GM12873 (cell line): ENCODE measurements around the gene NR3C2.

Experiments
- TF ChIP-seq, protein P1 (sequence below): IDR thresholded peaks from 2 replicates; pipeline ENCODE4 v1.5.1; 2012; ENCODE audit warnings: low read depth, mild to moderate bottlenecking, moderate library complexity, low read length, control low read depth; ENCODE audit not compliant: insufficient read depth; ENCODE audit errors: missing control alignments

The NR3C2 gene

DNA sequence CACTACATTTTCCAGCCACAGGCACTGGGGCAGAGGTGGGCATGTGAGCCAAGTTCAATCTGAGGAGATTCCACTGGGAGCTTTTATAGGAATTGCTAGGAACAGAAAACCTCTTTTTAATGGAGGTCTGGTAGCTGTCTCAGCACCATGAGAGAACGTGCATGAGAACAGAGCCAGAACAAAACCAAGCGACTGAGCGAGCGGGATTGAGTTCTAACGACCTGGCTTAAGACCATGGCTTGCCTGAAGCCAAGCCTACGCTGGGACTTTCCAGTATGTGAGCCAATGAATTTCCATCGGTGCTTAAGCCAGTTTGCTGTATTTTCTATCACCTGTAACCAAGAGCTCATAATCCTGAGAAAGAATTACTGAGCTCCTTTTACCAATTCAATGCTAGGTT lies 183.7 kb downstream of the NR3C2 start:
- TF ChIP-seq, protein P1, sequence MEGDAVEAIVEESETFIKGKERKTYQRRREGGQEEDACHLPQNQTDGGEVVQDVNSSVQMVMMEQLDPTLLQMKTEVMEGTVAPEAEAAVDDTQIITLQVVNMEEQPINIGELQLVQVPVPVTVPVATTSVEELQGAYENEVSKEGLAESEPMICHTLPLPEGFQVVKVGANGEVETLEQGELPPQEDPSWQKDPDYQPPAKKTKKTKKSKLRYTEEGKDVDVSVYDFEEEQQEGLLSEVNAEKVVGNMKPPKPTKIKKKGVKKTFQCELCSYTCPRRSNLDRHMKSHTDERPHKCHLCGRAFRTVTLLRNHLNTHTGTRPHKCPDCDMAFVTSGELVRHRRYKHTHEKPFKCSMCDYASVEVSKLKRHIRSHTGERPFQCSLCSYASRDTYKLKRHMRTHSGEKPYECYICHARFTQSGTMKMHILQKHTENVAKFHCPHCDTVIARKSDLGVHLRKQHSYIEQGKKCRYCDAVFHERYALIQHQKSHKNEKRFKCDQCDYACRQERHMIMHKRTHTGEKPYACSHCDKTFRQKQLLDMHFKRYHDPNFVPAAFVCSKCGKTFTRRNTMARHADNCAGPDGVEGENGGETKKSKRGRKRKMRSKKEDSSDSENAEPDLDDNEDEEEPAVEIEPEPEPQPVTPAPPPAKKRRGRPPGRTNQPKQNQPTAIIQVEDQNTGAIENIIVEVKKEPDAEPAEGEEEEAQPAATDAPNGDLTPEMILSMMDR, result no peak

DNA sequence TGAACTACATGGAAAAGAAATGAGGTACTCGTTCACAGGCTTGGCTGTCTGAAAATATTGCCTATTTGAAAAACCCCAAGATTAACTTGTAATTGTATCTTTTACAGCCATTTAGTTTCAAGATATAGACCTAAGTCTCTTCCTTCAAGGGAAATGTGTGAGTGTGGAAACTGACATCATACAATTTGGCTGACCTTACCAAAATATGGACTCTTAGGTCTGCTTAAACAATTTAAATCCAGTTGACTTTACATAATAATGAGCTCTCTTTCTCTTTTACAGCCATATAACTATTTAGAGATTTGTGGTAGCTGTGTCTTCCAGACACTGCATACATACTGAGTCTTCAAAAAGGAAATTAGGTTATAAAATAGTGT lies 186.9 kb downstream of the NR3C2 start:
- TF ChIP-seq, protein P1, result no peak

GRCh38 chr4:148254621-148255343 lies 187.4 kb downstream of the NR3C2 start:
- TF ChIP-seq, protein P1, result no peak

DNA sequence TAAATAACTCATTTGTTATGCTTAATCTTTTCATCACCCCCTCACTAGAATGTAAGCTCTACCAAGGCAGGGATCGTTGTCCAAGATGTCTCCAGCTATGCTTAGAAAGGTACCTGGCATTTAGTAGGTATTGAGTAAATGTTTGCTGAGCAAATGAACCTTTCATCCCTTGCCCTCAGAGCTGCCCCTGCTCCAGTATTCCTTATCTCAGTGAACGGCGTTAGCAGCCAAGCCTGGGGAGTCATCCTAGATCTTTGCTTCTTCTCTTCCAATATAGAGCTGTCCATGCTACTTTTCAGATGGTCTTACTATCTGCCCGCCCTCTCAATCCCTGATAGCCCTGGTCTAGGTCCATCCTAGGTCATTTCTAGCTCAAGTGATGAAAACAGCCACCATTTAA lies 188.4 kb downstream of the NR3C2 start:
- TF ChIP-seq, protein P1, result no peak

DNA sequence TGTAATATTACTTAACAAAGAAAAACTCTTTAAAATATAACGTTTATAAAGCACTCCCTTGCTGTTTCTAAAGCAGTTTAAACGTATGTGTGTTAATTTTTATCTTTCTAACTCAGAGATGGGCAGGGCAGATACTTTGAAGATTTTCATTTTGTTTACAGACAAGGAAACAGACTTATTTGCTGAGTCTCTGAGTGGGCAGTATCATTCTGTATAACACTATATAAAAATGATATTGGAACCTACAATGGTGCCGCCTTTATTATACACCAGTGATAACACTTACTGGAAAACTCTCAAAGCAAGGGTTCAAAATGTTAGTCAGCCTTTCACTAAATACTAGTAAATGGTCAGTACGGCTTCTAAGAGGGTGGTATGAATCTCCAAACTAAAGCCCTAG lies 193.4 kb downstream of the NR3C2 start:
- TF ChIP-seq, protein P1, result no peak

GRCh38 chr4:148245015-148245414 lies 197.2 kb downstream of the NR3C2 start:
- TF ChIP-seq, protein P1, result no peak

DNA sequence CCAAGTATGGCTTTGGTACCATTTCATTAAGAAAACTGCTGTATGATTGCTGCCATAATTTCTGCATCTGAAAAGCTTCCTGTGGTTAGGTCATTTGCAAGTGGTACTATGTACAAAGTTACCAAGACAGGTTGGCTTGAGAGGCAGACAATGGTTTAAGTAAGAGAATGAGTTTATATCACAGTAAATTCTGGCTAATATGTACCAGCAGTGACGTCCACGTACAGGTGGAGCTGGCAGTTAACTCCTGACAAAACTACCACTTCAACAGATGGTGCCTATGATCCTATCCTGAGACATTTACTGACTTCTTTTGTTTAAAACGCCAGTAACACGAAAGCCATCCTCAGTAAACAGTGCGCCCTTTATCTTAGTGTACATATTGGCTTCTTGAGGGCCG lies 198.4 kb downstream of the NR3C2 start:
- TF ChIP-seq, protein P1, result no peak

DNA sequence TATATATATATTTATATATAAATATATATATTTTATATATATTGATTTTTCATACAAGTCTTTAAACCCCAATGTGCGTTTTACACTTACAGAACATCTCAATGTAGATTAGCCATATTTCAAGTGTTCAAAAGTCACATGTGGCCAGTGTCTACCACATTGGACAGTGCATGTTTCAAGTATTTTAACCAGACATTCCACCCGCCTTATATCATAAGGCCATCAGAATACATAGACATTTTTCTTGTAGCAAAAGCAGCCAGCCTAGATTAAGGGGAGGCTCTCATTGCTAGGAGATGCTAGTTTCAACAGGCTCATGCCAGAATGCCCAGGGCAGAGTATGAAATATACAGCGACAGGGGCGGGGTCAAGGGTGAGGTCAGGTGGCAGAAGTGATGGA lies 202.0 kb downstream of the NR3C2 start:
- TF ChIP-seq, protein P1, result no peak
